Tibial nerve (tissue), 3 donors: ENCODE results near the gene SRSF2.

Experiments used
- CTCF ChIP-seq, 5 experiments: fragments of 200-600 bp in 3 of 5; fragments of 450-650 bp in 2 of 5; sonication (generic) in 3 of 5; IDR thresholded peaks; one replicate each; pipeline ENCODE4 v1.5.1; 2016 to 2019; ENCODE audit warnings: antibody characterized with exemption in 5 of 5, mild to moderate bottlenecking in 3 of 5, moderate library complexity in 2 of 5
- POLR2A ChIP-seq, 2 donors: fragments of 450-650 bp; IDR thresholded peaks; one replicate each; pipeline ENCODE4 v1.6.1; 2017; ENCODE audit warnings: antibody characterized with exemption in 2 of 2, mild to moderate bottlenecking in 2 of 2, moderate library complexity in 2 of 2

GRCh38 chr17:76736349-76737081 lies 616 bp downstream of the SRSF2 start:
- TF ChIP-seq CTCF (IDR thresholded peaks at IDR 0.05) (peak in 4 of 5 experiments; percentile 15 to 56 (median 38)), POLR2A (IDR thresholded peaks at IDR 0.05) (peak in 1 of 2 donors; percentile 41)
